RKO (cell line): ENCODE data around the gene ANKS1B.

Experiments used
- DNase-seq: peaks from one replicate; pipeline ENCODE4 v3.0.0-alpha.2; 2016; ENCODE audit warnings: low spot score

Gene ANKS1B

GRCh38 chr12:99122959-99123358, 861.8 kb downstream of the ANKS1B start:
- no peak for DNase-seq

GRCh38 chr12:99122496-99122895, 862.2 kb downstream of the ANKS1B start:
- no peak for DNase-seq

GRCh38 chr12:99121546-99121945, 863.2 kb downstream of the ANKS1B start:
- no peak for DNase-seq

- no peak for DNase-seq
Measured at GRCh38 chr12:99119943-99120342, 864.8 kb downstream of the ANKS1B start.

GRCh38 chr12:99119449-99119848, 865.3 kb downstream of the ANKS1B start:
- no peak for DNase-seq

- no peak for DNase-seq
Measured at GRCh38 chr12:99111600-99111999, 873.1 kb downstream of the ANKS1B start.

- no peak for DNase-seq
Measured at GRCh38 chr12:99110868-99111267, 873.9 kb downstream of the ANKS1B start.

GRCh38 chr12:99110212-99110611, 874.5 kb downstream of the ANKS1B start:
- DNase-seq: no peak

GRCh38 chr12:99108924-99109323, 875.8 kb downstream of the ANKS1B start:
- DNase-seq: no peak

- DNase-seq: no peak
Measured at GRCh38 chr12:99099786-99100185, 885.0 kb downstream of the ANKS1B start.

GRCh38 chr12:99097171-99097570, 887.6 kb downstream of the ANKS1B start:
- no peak for DNase-seq

- DNase-seq: no peak
Measured at GRCh38 chr12:99093166-99093565, 891.6 kb downstream of the ANKS1B start.

GRCh38 chr12:99092100-99092851, 892.5 kb downstream of the ANKS1B start:
- no peak for DNase-seq

GRCh38 chr12:99087278-99087677, 897.5 kb downstream of the ANKS1B start:
- no peak for DNase-seq

GRCh38 chr12:99079811-99080210, 904.9 kb downstream of the ANKS1B start:
- DNase-seq: no peak

GRCh38 chr12:99068993-99069747, 915.6 kb downstream of the ANKS1B start:
- no peak for DNase-seq

- no peak for DNase-seq
Measured at GRCh38 chr12:99067171-99067785, 917.5 kb downstream of the ANKS1B start.

- DNase-seq: no peak
Measured at GRCh38 chr12:99066726-99067125, 918.0 kb downstream of the ANKS1B start.

GRCh38 chr12:99063182-99063581, 921.6 kb downstream of the ANKS1B start:
- no peak for DNase-seq

- peak; percentile 49 for DNase-seq
Measured at GRCh38 chr12:99059824-99060511, 924.8 kb downstream of the ANKS1B start.

GRCh38 chr12:99057670-99058069, 927.1 kb downstream of the ANKS1B start:
- DNase-seq: no peak

GRCh38 chr12:99056186-99056585, 928.5 kb downstream of the ANKS1B start:
- DNase-seq: no peak
